ENCODE measurements around the gene YWHAQ.

Gene YWHAQ

GRCh38 chr2:9658972-9659371 is 28.2 kb upstream of the YWHAQ start:
- no peak overlapping the region for H3K4me3 ChIP-seq (ENCODE audit: low read depth, low read length)
- TF ChIP-seq, protein P1, sequence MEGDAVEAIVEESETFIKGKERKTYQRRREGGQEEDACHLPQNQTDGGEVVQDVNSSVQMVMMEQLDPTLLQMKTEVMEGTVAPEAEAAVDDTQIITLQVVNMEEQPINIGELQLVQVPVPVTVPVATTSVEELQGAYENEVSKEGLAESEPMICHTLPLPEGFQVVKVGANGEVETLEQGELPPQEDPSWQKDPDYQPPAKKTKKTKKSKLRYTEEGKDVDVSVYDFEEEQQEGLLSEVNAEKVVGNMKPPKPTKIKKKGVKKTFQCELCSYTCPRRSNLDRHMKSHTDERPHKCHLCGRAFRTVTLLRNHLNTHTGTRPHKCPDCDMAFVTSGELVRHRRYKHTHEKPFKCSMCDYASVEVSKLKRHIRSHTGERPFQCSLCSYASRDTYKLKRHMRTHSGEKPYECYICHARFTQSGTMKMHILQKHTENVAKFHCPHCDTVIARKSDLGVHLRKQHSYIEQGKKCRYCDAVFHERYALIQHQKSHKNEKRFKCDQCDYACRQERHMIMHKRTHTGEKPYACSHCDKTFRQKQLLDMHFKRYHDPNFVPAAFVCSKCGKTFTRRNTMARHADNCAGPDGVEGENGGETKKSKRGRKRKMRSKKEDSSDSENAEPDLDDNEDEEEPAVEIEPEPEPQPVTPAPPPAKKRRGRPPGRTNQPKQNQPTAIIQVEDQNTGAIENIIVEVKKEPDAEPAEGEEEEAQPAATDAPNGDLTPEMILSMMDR (IDR thresholded peaks at IDR 0.05; ENCODE audit: low read depth, low read length): no peak
- H3K9me3 ChIP-seq (ENCODE audit: severe bottlenecking): no peaks in the 10 kb centered on the region
- no peak for DNase-seq
- H3K27me3 ChIP-seq (ENCODE audit: insufficient read depth, low read depth, severe bottlenecking): no peaks in the 10 kb centered on the region
- H3K27ac ChIP-seq: no peak overlapping the region
- H3K36me3 ChIP-seq: no peaks in the 10 kb centered on the region

GRCh38 chr2:9657731-9658130 is 26.9 kb upstream of the YWHAQ start:
- H3K4me3 ChIP-seq (ENCODE audit: low read depth, low read length): no peak overlapping the region

DNA sequence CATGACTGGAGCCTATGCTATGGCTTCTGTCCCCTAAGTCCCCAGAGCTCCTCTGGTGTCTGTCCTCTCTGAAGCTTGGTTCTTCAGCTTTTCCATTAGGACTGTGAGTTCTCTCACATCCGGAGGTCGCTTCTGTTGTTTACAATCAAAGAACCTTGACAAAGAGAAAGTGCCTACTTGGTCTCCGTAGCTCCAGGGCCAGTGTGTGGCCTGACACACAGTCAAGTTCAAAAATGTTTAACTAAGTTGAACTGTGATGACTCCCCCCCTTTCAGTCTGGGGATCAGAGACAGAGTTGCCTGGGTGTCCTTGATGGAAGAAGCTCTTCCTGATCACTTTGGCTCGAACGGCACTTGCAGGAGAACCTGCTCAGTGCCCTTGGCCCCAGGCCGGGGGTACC is 26.3 kb upstream of the YWHAQ start:
- H3K27me3 ChIP-seq (ENCODE audit: insufficient read depth, low read depth, severe bottlenecking): no peaks in the 10 kb centered on the region
- H3K27ac ChIP-seq: no peak overlapping the region
- TF ChIP-seq, protein P1 (IDR thresholded peaks at IDR 0.05; ENCODE audit: low read depth, low read length): no peak

More at GRCh38 chr2:9657731-9658130, 26.9 kb upstream of the YWHAQ start:
- peak; percentile 70 for DNase-seq
- H3K27me3 ChIP-seq (ENCODE audit: insufficient read depth, low read depth, severe bottlenecking): no peaks in the 10 kb centered on the region
- no peak overlapping the region for H3K27ac ChIP-seq
- H3K36me3 ChIP-seq: no peaks in the 10 kb centered on the region
- no peaks in the 10 kb centered on the region for H3K9me3 ChIP-seq (ENCODE audit: severe bottlenecking)
- TF ChIP-seq, protein P1 (IDR thresholded peaks at IDR 0.05; ENCODE audit: low read depth, low read length): peak; percentile 66

DNA sequence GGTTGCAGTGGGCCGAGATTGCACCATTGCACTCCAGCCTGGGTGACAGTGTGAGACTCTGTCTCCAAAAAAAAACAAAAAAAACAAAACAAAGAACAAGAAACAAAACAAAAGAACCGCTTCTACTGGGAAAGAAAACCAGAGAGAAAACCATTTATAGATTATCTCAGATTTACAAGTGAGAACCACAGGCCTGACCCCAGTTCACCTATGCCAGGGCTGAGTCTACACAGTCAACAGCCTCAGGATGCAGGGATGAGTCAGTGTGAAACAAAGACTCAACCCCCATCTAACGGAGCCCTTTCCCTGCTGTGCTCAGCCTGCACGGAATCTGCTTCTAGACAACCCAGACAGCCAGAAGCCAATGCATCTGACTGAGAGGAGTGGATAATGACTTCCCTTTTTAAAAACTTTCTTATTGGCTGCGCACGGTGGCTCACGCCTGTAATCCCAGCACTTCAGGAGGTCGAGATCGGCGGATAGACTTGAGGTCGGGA is 25.5 kb upstream of the YWHAQ start:
- peak; percentile 65 for DNase-seq
- H3K36me3 ChIP-seq: no peaks in the 10 kb centered on the region
- H3K9me3 ChIP-seq (ENCODE audit: severe bottlenecking): no peaks in the 10 kb centered on the region
- H3K4me3 ChIP-seq (ENCODE audit: low read depth, low read length): no peak overlapping the region
- H3K27me3 ChIP-seq (ENCODE audit: insufficient read depth, low read depth, severe bottlenecking): no peaks in the 10 kb centered on the region
- H3K27ac ChIP-seq: no peak overlapping the region
- TF ChIP-seq, protein P1 (IDR thresholded peaks at IDR 0.05; ENCODE audit: low read depth, low read length): no peak

More for the DNA sequence above, 26.3 kb upstream of the YWHAQ start:
- no peak for DNase-seq
- Histone ChIP-seq H3K9me3 (ENCODE audit: severe bottlenecking) (no peaks in the 10 kb centered on the region), H3K4me3 (ENCODE audit: low read depth, low read length) (no peak overlapping the region), H3K36me3 (no peaks in the 10 kb centered on the region)

- TF ChIP-seq, protein P1 (IDR thresholded peaks at IDR 0.05; ENCODE audit: low read depth, low read length): no peak
- Histone ChIP-seq H3K27ac (no peak overlapping the region), H3K36me3 (no peaks in the 10 kb centered on the region), H3K9me3 (ENCODE audit: severe bottlenecking) (no peaks in the 10 kb centered on the region), H3K4me3 (ENCODE audit: low read depth, low read length) (no peak overlapping the region), H3K27me3 (ENCODE audit: insufficient read depth, low read depth, severe bottlenecking) (no peaks in the 10 kb centered on the region)
- no peak for DNase-seq
Measured at GRCh38 chr2:9655441-9656269, 24.9 kb upstream of the YWHAQ start.

All from WERI-Rb-1 (cell line).